ENCODE measurements around the gene SBF2.

DNA sequence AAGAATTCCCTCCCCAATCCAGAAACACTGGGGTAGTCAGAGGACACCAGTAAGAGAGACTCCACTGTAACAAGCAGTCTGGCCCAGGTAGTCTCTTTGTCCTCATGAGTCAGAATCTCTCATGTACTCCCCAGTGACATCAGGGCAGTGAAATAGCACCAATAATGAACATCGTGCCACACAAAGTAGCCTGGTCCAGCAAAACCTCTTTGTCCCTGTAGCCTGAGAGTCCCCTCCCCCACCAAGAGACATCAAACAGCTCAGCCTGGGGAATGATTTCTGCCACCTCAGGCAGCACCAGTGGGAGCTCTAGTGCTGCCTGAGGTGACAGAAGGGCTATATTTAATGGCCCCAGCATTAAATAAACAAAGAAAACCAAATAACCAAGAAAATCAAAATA, 88.1 kb downstream of the SBF2 start:
- no peak for TF ChIP-seq TAF1 (IDR thresholded peaks at IDR 0.05; ENCODE audit: low read depth)
- TF ChIP-seq EP300 (conservative IDR thresholded peaks at IDR 0.05; ENCODE audit: poor library complexity, severe bottlenecking), result no peak
- TF ChIP-seq MXI1 (conservative IDR thresholded peaks at IDR 0.05; ENCODE audit: poor library complexity, severe bottlenecking), result no peak
- TF ChIP-seq, protein P1, sequence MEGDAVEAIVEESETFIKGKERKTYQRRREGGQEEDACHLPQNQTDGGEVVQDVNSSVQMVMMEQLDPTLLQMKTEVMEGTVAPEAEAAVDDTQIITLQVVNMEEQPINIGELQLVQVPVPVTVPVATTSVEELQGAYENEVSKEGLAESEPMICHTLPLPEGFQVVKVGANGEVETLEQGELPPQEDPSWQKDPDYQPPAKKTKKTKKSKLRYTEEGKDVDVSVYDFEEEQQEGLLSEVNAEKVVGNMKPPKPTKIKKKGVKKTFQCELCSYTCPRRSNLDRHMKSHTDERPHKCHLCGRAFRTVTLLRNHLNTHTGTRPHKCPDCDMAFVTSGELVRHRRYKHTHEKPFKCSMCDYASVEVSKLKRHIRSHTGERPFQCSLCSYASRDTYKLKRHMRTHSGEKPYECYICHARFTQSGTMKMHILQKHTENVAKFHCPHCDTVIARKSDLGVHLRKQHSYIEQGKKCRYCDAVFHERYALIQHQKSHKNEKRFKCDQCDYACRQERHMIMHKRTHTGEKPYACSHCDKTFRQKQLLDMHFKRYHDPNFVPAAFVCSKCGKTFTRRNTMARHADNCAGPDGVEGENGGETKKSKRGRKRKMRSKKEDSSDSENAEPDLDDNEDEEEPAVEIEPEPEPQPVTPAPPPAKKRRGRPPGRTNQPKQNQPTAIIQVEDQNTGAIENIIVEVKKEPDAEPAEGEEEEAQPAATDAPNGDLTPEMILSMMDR (IDR thresholded peaks at IDR 0.05; ENCODE audit: poor library complexity, severe bottlenecking), result no peak
- no peak for TF ChIP-seq SMC3 (conservative IDR thresholded peaks at IDR 0.05; ENCODE audit: poor library complexity)
- no peak for TF ChIP-seq POLR2AphosphoS5 (IDR thresholded peaks at IDR 0.05)
- no peak for TF ChIP-seq RAD21 (conservative IDR thresholded peaks at IDR 0.05)
